ENCODE data around the gene GFRA1.

The GFRA1 gene

DNA sequence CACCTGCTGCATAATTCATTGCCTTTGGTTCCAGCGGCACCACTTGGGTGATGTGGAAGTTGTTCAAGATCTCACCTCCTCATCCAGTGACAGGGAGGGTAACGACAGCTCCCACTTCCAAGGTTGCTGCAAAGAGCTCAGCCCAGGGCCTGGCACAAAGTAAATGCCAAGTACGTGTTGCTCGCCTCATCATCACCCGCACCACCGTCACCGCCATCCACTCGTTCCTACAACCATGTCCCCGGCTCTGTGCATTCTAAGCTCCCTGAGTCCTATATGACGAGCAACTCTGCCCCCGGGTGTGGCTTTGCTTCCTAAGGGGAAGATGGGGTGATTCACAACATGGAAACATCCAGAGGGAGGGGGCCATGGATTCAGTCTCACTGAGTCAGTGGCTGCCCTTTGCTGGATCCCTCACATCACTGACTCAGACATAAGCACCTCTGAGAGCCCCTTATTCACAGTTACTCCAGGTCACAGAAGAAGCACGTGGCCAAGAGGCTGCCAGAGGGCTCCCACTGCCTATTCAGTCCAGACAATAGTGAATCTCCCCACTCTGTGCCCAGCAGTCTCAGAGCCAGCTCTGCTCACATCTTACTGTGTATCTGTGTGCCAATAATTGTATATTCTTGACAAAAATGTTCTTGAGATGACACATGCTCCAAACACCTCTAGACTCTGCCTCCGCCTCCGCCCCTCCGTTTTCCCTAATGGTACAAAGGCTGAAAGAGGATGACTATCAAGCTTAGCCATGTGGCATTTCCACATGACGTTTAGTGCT lies 159.1 kb downstream of the GFRA1 start:
- Histone ChIP-seq H3K4me3 (no peak overlapping the region), H3K27ac (no peak overlapping the region)

DNA sequence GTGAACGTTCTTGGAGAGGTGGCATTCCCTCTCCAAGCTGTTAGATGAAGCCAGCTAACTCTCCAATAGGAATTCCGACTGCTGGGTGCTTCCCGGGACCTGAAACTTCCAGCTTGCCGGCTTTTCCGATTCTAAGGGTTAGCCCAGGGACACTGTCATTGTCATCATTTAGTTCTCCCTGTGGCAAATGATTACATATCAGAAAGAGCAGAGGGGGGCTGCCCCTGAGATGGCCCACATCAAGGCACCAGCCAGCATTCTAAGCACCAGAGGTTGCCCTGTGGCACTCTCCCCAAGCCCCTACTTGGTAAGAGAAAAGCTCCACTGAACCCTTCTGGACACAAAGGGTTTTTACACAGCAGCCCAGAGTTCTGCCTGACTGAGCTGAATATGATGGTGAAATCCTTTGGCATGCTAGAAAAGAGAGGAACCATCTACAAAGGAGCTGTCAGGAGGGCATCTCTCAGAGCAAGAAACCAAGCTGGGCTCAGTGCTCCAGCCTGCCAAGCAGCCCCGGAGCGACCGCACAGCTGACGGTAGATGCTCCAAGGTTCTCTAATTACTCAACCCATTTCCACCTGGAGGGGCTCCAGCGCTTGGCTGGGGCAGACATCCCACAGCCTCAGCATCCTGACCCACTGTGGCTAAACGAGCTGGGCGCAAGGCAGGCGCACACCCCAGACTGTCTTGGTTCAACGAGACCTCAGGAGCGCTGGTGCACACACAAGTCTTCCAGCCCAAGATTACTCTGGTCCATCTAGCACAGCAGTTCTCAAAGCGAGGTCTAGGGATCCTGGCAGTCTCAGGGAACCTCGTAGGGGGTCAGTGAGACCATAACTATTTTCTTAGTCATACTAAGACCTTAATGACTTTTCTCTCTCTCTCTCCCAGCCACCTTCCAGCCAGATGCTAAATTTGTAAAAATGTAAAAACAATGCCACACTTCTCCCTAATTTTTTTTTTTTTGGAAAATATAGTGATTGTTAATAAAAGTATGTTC lies 160.5 kb downstream of the GFRA1 start:
- no peak overlapping the region for H3K4me3 ChIP-seq

GRCh38 chr10:116111483-116112095 lies 161.4 kb downstream of the GFRA1 start:
- H3K4me3 ChIP-seq: no peak overlapping the region
- no peak overlapping the region for H3K27ac ChIP-seq

More for the DNA sequence above, 160.5 kb downstream of the GFRA1 start:
- H3K27ac ChIP-seq: no peak overlapping the region

GRCh38 chr10:116110736-116111135 lies 162.3 kb downstream of the GFRA1 start:
- Histone ChIP-seq H3K4me3 (no peak overlapping the region), H3K27ac (no peak overlapping the region)

DNA sequence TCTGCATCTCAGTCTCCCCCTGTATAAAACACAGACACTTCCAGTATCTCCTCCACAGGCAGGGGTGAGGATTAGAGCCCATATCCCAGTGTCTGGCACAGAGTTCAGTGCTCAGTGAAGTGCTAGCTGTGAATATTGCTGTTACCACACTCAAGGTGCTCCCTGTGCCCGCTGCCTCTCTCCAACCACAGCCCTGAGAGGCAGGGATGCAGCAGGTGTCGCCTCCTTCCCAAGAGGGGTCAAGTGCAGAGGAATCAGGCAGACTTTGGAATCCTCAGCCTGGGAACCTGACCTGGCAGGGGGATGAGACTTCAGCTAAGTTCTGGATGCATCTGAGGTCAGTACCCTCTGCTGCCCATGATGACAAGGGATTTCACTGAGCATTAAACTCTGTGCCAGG lies 163.1 kb downstream of the GFRA1 start:
- H3K27ac ChIP-seq: no peak overlapping the region
- no peak overlapping the region for H3K4me3 ChIP-seq

DNA sequence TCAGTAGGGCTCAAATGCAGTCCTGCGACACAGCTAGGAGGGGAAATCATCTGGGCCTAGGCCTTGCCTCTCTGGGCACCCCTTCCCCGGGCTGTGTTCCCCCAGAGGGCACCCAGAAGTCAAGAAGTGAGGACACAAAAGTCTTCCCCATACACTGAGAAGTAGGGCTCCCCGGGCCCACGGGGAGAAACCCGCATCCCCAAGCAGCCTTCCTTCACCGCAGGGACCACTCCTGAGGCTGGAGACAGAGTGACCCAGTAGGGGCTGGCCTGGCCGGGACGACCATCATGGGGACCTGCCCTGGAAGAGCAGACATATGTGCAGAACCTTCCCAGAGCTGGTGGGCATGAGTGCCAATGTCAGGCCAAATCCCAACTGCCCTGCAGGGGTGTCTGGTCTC lies 163.5 kb downstream of the GFRA1 start:
- Histone ChIP-seq H3K4me3 (no peak overlapping the region), H3K27ac (no peak overlapping the region)

GRCh38 chr10:116108095-116108494 lies 164.9 kb downstream of the GFRA1 start:
- Histone ChIP-seq H3K27ac (no peak overlapping the region), H3K4me3 (no peak overlapping the region)

- no peak overlapping the region for H3K4me3 ChIP-seq
- H3K27ac ChIP-seq: no peak overlapping the region
Measured at GRCh38 chr10:116106611-116107010, 166.4 kb downstream of the GFRA1 start.

DNA sequence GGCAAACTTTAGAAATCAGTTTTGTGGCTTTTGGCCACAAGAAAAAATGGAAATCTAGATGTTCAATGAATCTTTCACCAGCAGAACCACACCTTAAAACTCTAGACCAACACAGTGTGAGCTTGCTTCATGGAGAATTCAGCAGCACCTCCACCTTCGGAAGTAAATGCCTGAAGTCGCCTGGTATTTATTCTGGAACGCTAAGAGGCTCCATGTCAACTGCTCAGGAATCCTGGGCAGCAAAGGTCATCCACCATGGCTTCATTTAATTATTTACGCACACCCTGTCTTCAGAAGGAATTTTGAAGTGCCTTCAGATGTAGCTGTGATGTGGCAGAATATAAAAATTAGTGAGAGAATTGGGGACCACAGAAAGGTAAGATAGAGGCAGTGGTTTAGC lies 167.7 kb downstream of the GFRA1 start:
- H3K27ac ChIP-seq: no peak overlapping the region

DNA sequence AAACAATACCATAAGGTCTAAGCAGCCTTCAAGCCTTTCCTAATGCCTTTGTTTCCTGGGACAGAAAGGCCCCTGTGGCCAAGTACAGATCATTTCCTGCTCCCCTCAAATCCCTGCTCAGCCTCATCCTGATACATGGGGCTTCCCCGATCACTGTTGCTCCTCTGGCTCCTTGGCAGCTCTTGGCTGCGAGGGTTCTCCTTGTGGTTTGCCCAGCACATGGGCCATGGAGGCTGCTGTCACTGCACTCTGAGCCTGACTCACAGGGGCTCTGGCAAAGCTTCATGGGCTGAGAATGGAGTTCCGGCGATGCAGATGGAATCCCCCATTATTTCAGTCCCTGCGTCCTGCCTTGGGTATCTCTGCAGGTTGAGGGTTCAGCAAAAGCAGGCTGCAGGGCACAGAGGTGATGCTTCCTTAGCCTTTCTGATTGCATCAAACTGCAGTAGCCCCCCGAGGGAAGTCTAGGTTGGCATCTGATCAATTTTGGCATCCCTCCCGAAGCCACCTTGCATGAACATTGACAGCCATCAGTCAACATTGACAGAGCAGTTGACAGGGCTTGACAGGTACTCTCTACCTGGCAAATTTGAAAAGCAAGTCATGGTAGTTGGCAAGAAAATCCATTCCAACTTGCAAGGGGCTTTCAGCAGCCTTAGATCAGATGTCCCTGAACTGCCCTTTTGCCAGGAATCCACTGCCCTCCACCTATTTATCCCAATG lies 168.6 kb downstream of the GFRA1 start:
- Histone ChIP-seq H3K27ac (no peak overlapping the region), H3K4me3 (no peak overlapping the region)

More for the DNA sequence above, 167.7 kb downstream of the GFRA1 start:
- no peak overlapping the region for H3K4me3 ChIP-seq

- no peak overlapping the region for H3K4me3 ChIP-seq
- no peak overlapping the region for H3K27ac ChIP-seq
Measured at GRCh38 chr10:116103668-116104067, 169.3 kb downstream of the GFRA1 start.

GRCh38 chr10:116101616-116102315 lies 171.2 kb downstream of the GFRA1 start:
- Histone ChIP-seq H3K27ac (no peak overlapping the region), H3K4me3 (no peak overlapping the region)

DNA sequence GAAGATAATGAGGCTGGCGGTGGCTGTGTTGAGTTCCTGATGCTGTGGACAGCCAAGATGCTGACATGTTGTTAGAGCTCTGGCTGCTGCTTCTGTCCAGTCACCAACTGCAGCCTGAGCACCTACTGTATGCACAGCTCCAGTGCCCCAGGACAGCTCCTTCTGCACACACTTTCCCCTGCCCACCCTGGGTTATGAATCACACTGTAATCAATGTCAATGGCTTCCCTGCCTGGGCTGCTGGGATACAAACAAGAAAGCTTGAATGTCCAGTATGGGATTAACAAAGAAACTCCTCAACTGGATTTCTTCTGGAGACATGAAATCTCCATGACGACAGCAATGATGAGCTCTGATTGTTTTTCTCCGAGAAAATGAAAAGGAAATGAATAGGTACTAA lies 172.0 kb downstream of the GFRA1 start:
- Histone ChIP-seq H3K4me3 (no peak overlapping the region), H3K27ac (no peak overlapping the region)

GRCh38 chr10:116099023-116099420 lies 174.0 kb downstream of the GFRA1 start:
- H3K27ac ChIP-seq: no peak overlapping the region
- no peak overlapping the region for H3K4me3 ChIP-seq

DNA sequence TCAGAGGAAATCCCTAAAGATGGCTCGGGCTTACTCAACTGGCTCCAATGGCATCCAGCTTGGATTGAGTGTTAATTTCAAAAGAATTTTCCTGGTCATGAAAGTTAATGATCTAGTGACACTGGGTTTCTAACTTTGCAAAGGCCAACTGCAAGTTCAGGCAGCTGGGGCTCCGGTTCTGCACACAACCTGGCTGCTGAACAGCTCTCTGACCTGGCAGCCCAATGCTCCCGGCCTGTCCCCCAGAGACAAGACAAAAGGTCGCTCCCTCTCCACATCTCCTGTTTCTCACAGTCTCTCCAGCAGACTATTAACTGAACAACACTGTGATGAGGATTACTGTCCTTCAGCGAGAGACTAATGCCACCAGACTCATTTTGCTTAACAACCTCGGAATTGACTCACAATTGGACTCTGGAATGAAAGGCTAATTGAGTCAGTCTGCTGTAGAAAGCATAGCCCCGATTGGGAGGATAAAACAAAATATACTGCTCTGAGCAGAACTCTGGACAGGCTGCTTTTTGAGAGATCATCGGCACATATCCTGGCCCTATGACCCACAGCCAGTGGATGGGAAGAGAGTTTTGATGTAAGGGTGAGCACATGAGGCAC lies 174.5 kb downstream of the GFRA1 start:
- H3K27ac ChIP-seq: no peak overlapping the region
- no peak overlapping the region for H3K4me3 ChIP-seq

DNA sequence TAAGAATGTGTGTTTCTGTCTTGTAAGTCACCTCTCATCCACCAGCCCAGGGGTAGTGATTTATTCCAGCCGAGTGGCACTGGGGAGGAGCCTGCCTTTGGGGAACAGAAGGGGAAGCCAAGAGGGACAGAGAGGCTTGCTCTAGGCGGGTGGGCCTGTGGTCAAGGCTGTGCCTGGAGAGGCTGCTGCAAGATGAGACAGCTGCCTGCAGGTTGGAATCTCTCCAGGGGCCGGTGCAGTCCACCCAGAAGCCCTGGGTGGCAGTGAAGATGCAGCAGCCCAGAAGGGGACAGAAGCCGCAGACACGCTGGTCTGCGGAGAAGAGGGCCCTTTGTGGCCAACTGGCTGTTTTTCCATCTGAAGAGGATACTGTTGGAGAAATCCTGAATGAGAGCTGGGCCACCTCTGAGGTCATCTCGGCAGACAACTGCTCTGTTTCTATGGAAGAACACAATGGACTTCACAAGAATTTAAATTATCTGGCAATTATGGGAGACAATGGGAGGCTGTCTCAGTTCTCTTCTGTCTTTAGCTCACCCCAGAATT lies 175.7 kb downstream of the GFRA1 start:
- H3K27ac ChIP-seq: no peak overlapping the region

DNA sequence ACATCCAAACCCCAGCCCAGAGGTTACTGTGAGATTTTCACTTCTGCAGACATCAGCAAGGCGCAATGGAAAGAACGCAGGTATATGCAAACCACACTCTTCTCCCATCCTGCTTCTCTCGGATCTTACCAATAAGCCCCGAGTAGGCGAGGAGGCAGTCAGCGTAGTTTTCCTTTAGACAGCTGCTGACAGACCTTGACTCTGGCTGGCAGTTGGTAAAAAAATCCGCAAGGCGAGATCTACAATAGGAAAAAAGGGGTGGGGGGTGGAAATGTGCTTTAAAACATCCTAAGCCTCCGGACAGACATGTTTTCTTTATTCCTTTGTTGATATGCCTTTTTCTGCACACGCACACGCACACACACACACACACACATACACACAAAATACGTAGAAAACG lies 176.5 kb downstream of the GFRA1 start:
- no peak overlapping the region for H3K27ac ChIP-seq
- no peak overlapping the region for H3K4me3 ChIP-seq

More for the DNA sequence above, 175.7 kb downstream of the GFRA1 start:
- no peak overlapping the region for H3K4me3 ChIP-seq

- no peak overlapping the region for H3K27ac ChIP-seq
- no peak overlapping the region for H3K4me3 ChIP-seq
Measured at GRCh38 chr10:116094356-116094755, 178.7 kb downstream of the GFRA1 start.

Data from skin epidermis (tissue), 12 donors.